GM12878 (cell line): ENCODE measurements around the gene DDX24.

ENCODE experiments used
- BCL11A ChIP-seq: IDR thresholded peaks from 2 replicates; pipeline ENCODE4 v1.6.1; 2011; ENCODE audit warnings: low read depth, low read length
- CEBPB ChIP-seq, 2 experiments: fragments of 150-350 bp in 1 of 2; IDR thresholded peaks; 2 replicates each; pipeline ENCODE4 v1.6.1; 2012 to 2014; ENCODE audit warnings: low read depth in 2 of 2, low read length in 2 of 2, borderline replicate concordance in 1 of 2, inconsistent platforms in 1 of 2
- EP300 ChIP-seq, 2 experiments: fragments of 150-350 bp in 1 of 2; IDR thresholded peaks; 2 replicates each; pipeline ENCODE4 v1.6.1; 2011 to 2012; ENCODE audit warnings: low read depth in 2 of 2, low read length in 2 of 2, borderline replicate concordance in 1 of 2, improper control_type of control experiment in 1 of 2, inconsistent platforms in 1 of 2; ENCODE audit not compliant: control insufficient read depth in 1 of 2
- EZH2 ChIP-seq: IDR thresholded peaks from 2 replicates; pipeline ENCODE4 v1.6.1; 2012; ENCODE audit warnings: low read depth, mild to moderate bottlenecking, control low read depth, inconsistent platforms, low read length, borderline replicate concordance; ENCODE audit not compliant: control insufficient read depth
- JUND ChIP-seq: IDR thresholded peaks from 2 replicates; pipeline ENCODE4 v1.6.1; 2012; ENCODE audit warnings: low read depth, mild to moderate bottlenecking, low read length, improper control_type of control experiment, moderate library complexity
- NFYB ChIP-seq: IDR thresholded peaks from 2 replicates; pipeline ENCODE4 v1.6.1; 2011; ENCODE audit warnings: low read depth, mild to moderate bottlenecking, low read length, improper control_type of control experiment, moderate library complexity; ENCODE audit not compliant: insufficient read depth
- NR2C2 ChIP-seq: IDR thresholded peaks from 2 replicates; pipeline ENCODE4 v1.6.1; 2011; ENCODE audit warnings: borderline replicate concordance, low read depth; ENCODE audit not compliant: control insufficient read depth, insufficient read length
- POLR2A ChIP-seq: IDR thresholded peaks from 2 replicates; pipeline ENCODE4 v1.6.1; 2011; ENCODE audit warnings: low read depth, mild to moderate bottlenecking, low read length
- RFX5 ChIP-seq: IDR thresholded peaks from 2 replicates; pipeline ENCODE4 v1.6.1; 2011; ENCODE audit warnings: low read depth, low read length, improper control_type of control experiment
- SMC3 ChIP-seq: IDR thresholded peaks from 2 replicates; pipeline ENCODE4 v1.6.1; 2011; ENCODE audit warnings: low read length, improper control_type of control experiment, borderline replicate concordance
- STAT1 ChIP-seq: fragments of 450-650 bp; conservative IDR thresholded peaks from 2 replicates; pipeline ENCODE4 v1.6.1; 2014; ENCODE audit warnings: antibody characterized with exemption, mild to moderate bottlenecking
- TF ChIP-seq, protein P1 (sequence below), 3 experiments: IDR thresholded peaks in 2 of 3; conservative IDR thresholded peaks in 1 of 3; 2 replicates each; pipeline ENCODE4 v1.5.1; 2011; ENCODE audit warnings: low read depth in 3 of 3, low read length in 3 of 3, mild to moderate bottlenecking in 3 of 3, control low read depth in 2 of 3, moderate library complexity in 2 of 3, inconsistent platforms in 1 of 3, mixed read lengths in 1 of 3; ENCODE audit not compliant: control insufficient read depth in 2 of 3, insufficient read depth in 1 of 3; ENCODE audit errors: extremely low read depth in 1 of 3

DNA sequence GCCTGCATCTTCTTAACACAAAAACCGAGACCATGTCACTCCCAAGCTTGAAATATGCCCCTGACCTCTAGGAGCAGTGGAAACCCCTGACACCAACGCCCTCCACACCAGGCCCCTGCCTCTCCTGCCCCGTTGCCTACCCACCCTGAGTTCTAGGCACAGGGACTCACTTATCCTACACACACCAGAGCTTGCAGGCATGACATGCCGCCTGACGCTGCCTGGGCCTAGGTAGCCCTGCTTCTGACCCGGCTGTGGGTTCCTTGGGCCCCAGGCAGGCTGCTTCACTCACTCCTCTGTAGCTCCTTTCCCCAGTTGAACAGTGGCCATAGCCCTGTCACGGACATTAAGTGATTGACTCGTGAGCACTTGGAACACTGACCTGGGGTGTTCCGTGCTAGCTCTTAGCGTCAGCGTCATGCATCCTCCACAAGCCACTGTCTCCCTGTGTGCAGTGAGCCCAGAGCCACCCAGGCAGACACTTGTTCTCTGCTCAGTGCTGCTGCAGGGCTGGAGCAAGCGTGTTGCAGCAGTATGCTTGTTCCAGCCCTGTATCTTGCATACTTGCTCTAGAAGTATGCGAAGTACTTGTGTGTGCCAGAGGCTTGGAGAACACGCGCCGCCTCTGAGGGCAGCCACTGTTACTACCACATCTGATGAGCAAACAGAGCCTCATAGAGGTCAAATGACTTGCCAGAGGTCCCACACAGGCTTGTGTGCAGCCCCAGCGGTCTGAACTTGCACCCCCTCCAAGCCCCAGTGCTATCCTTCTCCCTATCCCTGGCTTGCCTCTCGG lies 39.3 kb downstream of the DDX24 start:
- TF ChIP-seq, protein P1, sequence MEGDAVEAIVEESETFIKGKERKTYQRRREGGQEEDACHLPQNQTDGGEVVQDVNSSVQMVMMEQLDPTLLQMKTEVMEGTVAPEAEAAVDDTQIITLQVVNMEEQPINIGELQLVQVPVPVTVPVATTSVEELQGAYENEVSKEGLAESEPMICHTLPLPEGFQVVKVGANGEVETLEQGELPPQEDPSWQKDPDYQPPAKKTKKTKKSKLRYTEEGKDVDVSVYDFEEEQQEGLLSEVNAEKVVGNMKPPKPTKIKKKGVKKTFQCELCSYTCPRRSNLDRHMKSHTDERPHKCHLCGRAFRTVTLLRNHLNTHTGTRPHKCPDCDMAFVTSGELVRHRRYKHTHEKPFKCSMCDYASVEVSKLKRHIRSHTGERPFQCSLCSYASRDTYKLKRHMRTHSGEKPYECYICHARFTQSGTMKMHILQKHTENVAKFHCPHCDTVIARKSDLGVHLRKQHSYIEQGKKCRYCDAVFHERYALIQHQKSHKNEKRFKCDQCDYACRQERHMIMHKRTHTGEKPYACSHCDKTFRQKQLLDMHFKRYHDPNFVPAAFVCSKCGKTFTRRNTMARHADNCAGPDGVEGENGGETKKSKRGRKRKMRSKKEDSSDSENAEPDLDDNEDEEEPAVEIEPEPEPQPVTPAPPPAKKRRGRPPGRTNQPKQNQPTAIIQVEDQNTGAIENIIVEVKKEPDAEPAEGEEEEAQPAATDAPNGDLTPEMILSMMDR (IDR thresholded peaks at IDR 0.05 in 2 of 3, conservative IDR thresholded peaks at IDR 0.05 in 1 of 3; ENCODE audit: control insufficient read depth in 2 of 3, extremely low read depth in 1 of 3, insufficient read depth in 1 of 3, low read depth in 3 of 3, low read length in 3 of 3): no peak
- TF ChIP-seq NFYB: no peak
- no peak for TF ChIP-seq EP300 (IDR thresholded peaks at IDR 0.05; ENCODE audit: borderline replicate concordance in 1 of 2, control insufficient read depth in 1 of 2, low read depth in 2 of 2, low read length in 2 of 2)
- no peak for TF ChIP-seq NR2C2
- no peak for TF ChIP-seq POLR2A
- no peak for TF ChIP-seq CEBPB (IDR thresholded peaks at IDR 0.05; ENCODE audit: borderline replicate concordance in 1 of 2, low read depth in 2 of 2, low read length in 2 of 2)
- no peak for TF ChIP-seq SMC3
- no peak for TF ChIP-seq JUND
- TF ChIP-seq EZH2: no peak
- TF ChIP-seq STAT1: no peak
- TF ChIP-seq RFX5: no peak
- no peak for TF ChIP-seq BCL11A
